AG04449 (cell line): ENCODE results near the gene LAMB4.

Experiments
- CTCF ChIA-PET: fragments of 350-600 bp; formaldehyde crosslinking; extraction: SDS; loops from one replicate; lab custom pipeline; 2021; ENCODE audit warnings: antibody characterized with exemption; lab: Yijun Ruan, JAX
- POLR2A ChIA-PET: fragments of 400-600, 350-600 bp; formaldehyde crosslinking; extraction: SDS; loops from one replicate; lab custom pipeline; 2020; ENCODE audit warnings: antibody characterized with exemption, inconsistent platforms; lab: Yijun Ruan, JAX
- DNase-seq: peaks from one replicate; pipeline ENCODE4 v3.0.0-alpha.2; 2010; ENCODE audit warnings: low read depth, low spot score
- H3K4me3 ChIP-seq: 2 replicates; pipeline ENCODE4 v1.5.1; 2011; ENCODE audit warnings: low read depth, mild to moderate bottlenecking, control low read depth, low read length
- TF ChIP-seq, protein P1 (sequence below): IDR thresholded peaks from one replicate; pipeline ENCODE4 v1.5.1; 2011; ENCODE audit warnings: mild to moderate bottlenecking, moderate library complexity, low read length, control low read depth, inconsistent platforms; ENCODE audit not compliant: insufficient read depth; ENCODE audit errors: missing control alignments

The LAMB4 gene

GRCh38 chr7:108030516-108030915 is 99.6 kb downstream of the LAMB4 start:
- TF ChIP-seq, protein P1, sequence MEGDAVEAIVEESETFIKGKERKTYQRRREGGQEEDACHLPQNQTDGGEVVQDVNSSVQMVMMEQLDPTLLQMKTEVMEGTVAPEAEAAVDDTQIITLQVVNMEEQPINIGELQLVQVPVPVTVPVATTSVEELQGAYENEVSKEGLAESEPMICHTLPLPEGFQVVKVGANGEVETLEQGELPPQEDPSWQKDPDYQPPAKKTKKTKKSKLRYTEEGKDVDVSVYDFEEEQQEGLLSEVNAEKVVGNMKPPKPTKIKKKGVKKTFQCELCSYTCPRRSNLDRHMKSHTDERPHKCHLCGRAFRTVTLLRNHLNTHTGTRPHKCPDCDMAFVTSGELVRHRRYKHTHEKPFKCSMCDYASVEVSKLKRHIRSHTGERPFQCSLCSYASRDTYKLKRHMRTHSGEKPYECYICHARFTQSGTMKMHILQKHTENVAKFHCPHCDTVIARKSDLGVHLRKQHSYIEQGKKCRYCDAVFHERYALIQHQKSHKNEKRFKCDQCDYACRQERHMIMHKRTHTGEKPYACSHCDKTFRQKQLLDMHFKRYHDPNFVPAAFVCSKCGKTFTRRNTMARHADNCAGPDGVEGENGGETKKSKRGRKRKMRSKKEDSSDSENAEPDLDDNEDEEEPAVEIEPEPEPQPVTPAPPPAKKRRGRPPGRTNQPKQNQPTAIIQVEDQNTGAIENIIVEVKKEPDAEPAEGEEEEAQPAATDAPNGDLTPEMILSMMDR: no peak
- POLR2A ChIA-PET: no interaction called here
- CTCF ChIA-PET: interaction anchor here (1.2 to 1.3 kb wide), 2 partner anchors 14 to 29 kb away, joined by 3 to 4 read pairs; no protein-coding TSS in a partner anchor
- H3K4me3 ChIP-seq: no peak overlapping the region
- no peak for DNase-seq

DNA sequence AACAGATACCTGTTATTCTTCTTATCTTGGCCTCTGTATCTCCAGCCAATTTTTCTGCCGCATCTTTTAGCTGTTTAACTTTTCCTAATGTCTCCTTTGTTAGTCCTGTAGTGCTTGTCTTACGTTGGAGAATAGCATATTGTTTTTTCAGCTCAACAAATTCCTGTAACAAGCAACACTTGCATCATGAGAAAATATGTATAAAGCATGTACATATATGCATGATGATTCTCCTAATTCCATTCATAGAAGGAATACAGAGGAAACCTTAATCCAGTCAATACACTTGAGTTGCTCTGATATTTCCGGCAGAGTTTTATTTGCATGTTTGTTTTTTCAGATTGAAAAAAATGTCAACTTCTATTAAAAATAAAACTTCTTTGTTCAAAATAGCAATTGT is 101.1 kb downstream of the LAMB4 start:
- no peak for DNase-seq
- TF ChIP-seq, protein P1: no peak
- ChIA-PET POLR2A (no interaction called here), CTCF (interaction anchor here (5.5 kb wide), 1 partner anchor 13 kb away, joined by 29 read pairs; no protein-coding TSS in a partner anchor)
- no peak overlapping the region for H3K4me3 ChIP-seq

- POLR2A ChIA-PET: no interaction called here
These were observed 102.0 kb downstream of the LAMB4 start for GRCh38 chr7:108028111-108028510.

GRCh38 chr7:108027239-108027638 is 102.9 kb downstream of the LAMB4 start:
- CTCF ChIA-PET: interaction anchor here (5.5 kb wide), 1 partner anchor 11 kb away, joined by 29 read pairs; no protein-coding TSS in a partner anchor
- no peak for DNase-seq
- TF ChIP-seq, protein P1: no peak

More at GRCh38 chr7:108028111-108028510, 102.0 kb downstream of the LAMB4 start:
- no peak for DNase-seq
- H3K4me3 ChIP-seq: no peak overlapping the region
- TF ChIP-seq, protein P1: no peak
- CTCF ChIA-PET: interaction anchor here (5.5 kb wide), 1 partner anchor 12 kb away, joined by 29 read pairs; no protein-coding TSS in a partner anchor

GRCh38 chr7:108026647-108027046 is 103.5 kb downstream of the LAMB4 start:
- ChIA-PET CTCF (interaction anchor here (5.5 kb wide), 1 partner anchor 10 kb away, joined by 29 read pairs; no protein-coding TSS in a partner anchor), POLR2A (no interaction called here)
- TF ChIP-seq, protein P1: no peak
- H3K4me3 ChIP-seq: no peak overlapping the region
- DNase-seq: no peak

More at GRCh38 chr7:108027239-108027638, 102.9 kb downstream of the LAMB4 start:
- no peak overlapping the region for H3K4me3 ChIP-seq
- POLR2A ChIA-PET: no interaction called here

- ChIA-PET CTCF (interaction anchor here (5.5 kb wide), 1 partner anchor 10 kb away, joined by 29 read pairs; no protein-coding TSS in a partner anchor), POLR2A (no interaction called here)
- no peak for DNase-seq
- no peak overlapping the region for H3K4me3 ChIP-seq
- TF ChIP-seq, protein P1: no peak
These were observed 104.0 kb downstream of the LAMB4 start for GRCh38 chr7:108026116-108026515.
